ENCODE results near the gene TMEM11. TPM values are rescaled to one million over a fixed set of nuclear protein-coding genes. Genes with fewer than 3 reads are reported as not detected.

The TMEM11 gene
- total and polyA plus RNA-seq, 4 donors: 9.3 to 20.8 (median 11.6) TPM

DNA sequence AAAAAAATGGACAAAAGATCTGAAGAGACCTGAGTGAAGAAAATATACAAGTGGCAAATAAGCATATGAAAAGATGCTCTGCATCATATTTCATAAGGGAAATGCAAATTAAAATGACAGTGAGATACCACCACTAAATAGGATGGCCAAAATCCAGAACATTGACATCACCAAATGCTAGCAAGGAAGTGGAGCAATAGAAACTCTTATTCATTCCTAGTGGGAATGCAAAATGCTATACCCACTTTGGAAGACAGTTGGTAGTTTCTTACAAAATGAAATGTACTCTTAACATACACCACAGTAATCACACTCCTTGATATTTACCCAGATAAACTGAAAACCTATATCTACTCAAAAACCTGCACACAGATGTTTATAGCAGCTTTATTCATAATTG, 53.6 kb downstream of the TMEM11 start:
- H3K4me1 ChIP-seq (ENCODE audit: control insufficient read depth in 4 of 4, insufficient read depth in 4 of 4, low read length in 3 of 4): peaks cover 0 to 16% (median 14%) of the 10 kb centered on the region in 4 donors
- no peak overlapping the region for H3K9ac ChIP-seq (ENCODE audit: low read depth in 1 of 2, low read length in 2 of 2)
- H3K36me3 ChIP-seq (ENCODE audit: control insufficient read depth in 4 of 4, insufficient read depth in 3 of 4, low read depth in 1 of 4, low read length in 3 of 4): no peaks in the 10 kb centered on the region
- no peak overlapping the region for H3K4me3 ChIP-seq (ENCODE audit: low read depth in 1 of 3, low read length in 3 of 3)
- H3K9me3 ChIP-seq (ENCODE audit: control insufficient read depth in 4 of 4, low read length in 3 of 4): no peaks in the 10 kb centered on the region
- TF ChIP-seq RXRA (IDR thresholded peaks at IDR 0.05): no peak
- no peak overlapping the region for H3K27ac ChIP-seq (ENCODE audit: low read depth in 1 of 2, low read length in 2 of 2)
- no peak for DNase-seq (ENCODE audit: low spot score)
- no peaks in the 10 kb centered on the region for H3K27me3 ChIP-seq (ENCODE audit: control insufficient read depth in 4 of 4, insufficient read depth in 4 of 4, low read length in 3 of 4)

- H3K9ac ChIP-seq (ENCODE audit: low read depth in 1 of 2, low read length in 2 of 2): no peak overlapping the region
- H3K36me3 ChIP-seq (ENCODE audit: control insufficient read depth in 4 of 4, insufficient read depth in 3 of 4, low read depth in 1 of 4, low read length in 3 of 4): no peaks in the 10 kb centered on the region
- no peak for TF ChIP-seq ATF3 (IDR thresholded peaks at IDR 0.05)
- no peak for TF ChIP-seq EGR1 (IDR thresholded peaks at IDR 0.05; ENCODE audit: low read depth in 2 of 2)
- TF ChIP-seq NR2F2 (IDR thresholded peaks at IDR 0.05): no peak
- no peak for TF ChIP-seq HNF4A (conservative IDR thresholded peaks at IDR 0.05)
- TF ChIP-seq REST (IDR thresholded peaks at IDR 0.05): no peak
- TF ChIP-seq, protein P1, sequence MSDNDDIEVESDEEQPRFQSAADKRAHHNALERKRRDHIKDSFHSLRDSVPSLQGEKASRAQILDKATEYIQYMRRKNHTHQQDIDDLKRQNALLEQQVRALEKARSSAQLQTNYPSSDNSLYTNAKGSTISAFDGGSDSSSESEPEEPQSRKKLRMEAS (IDR thresholded peaks at IDR 0.05): no peak
- no peak for TF ChIP-seq YY1 (IDR thresholded peaks at IDR 0.05)
- no peak for TF ChIP-seq SP1 (IDR thresholded peaks at IDR 0.05)
- no peak for TF ChIP-seq FOXA1 (IDR thresholded peaks at IDR 0.05)
- no peak for TF ChIP-seq TAF1 (conservative IDR thresholded peaks at IDR 0.05)
- no peak for TF ChIP-seq JUND (IDR thresholded peaks at IDR 0.05)
- no peak for TF ChIP-seq RXRA (IDR thresholded peaks at IDR 0.05)
- no peak for TF ChIP-seq FOXA2 (IDR thresholded peaks at IDR 0.05)
- no peaks in the 10 kb centered on the region for H3K27me3 ChIP-seq (ENCODE audit: control insufficient read depth in 4 of 4, insufficient read depth in 4 of 4, low read length in 3 of 4)
- H3K4me3 ChIP-seq (ENCODE audit: low read depth in 1 of 3, low read length in 3 of 3): no peak overlapping the region
- 85% methylated on average over 1 of the region's 1 CpG for WGBS
- H3K27ac ChIP-seq (ENCODE audit: low read depth in 1 of 2, low read length in 2 of 2): no peak overlapping the region
- no peaks in the 10 kb centered on the region for H3K9me3 ChIP-seq (ENCODE audit: control insufficient read depth in 4 of 4, low read length in 3 of 4)
- peaks cover 0 to 16% (median 14%) of the 10 kb centered on the region in 4 donors for H3K4me1 ChIP-seq (ENCODE audit: control insufficient read depth in 4 of 4, insufficient read depth in 4 of 4, low read length in 3 of 4)
- DNase-seq (ENCODE audit: low spot score): no peak
Measured at GRCh38 chr17:21157586-21158370, 56.2 kb downstream of the TMEM11 start.

GRCh38 chr17:21152731-21153130, 61.2 kb downstream of the TMEM11 start:
- Histone ChIP-seq H3K9ac (ENCODE audit: low read depth in 1 of 2, low read length in 2 of 2) (no peak overlapping the region), H3K27ac (ENCODE audit: low read depth in 1 of 2, low read length in 2 of 2) (no peak overlapping the region), H3K4me3 (ENCODE audit: low read depth in 1 of 3, low read length in 3 of 3) (no peak overlapping the region), H3K4me1 (ENCODE audit: control insufficient read depth in 4 of 4, insufficient read depth in 4 of 4, low read length in 3 of 4) (no peaks in the 10 kb centered on the region), H3K27me3 (ENCODE audit: control insufficient read depth in 4 of 4, insufficient read depth in 4 of 4, low read length in 3 of 4) (no peaks in the 10 kb centered on the region), H3K36me3 (ENCODE audit: control insufficient read depth in 4 of 4, insufficient read depth in 3 of 4, low read depth in 1 of 4, low read length in 3 of 4) (no peaks in the 10 kb centered on the region), H3K9me3 (ENCODE audit: control insufficient read depth in 4 of 4, low read length in 3 of 4) (peaks cover 0 to 2% (median 0%) of the 10 kb centered on the region in 4 donors)
- DNase-seq (ENCODE audit: low spot score): no peak
- WGBS: 82% methylated on average over 1 of the region's 1 CpG
- TF ChIP-seq NR2F2 (IDR thresholded peaks at IDR 0.05) (no peak), REST (IDR thresholded peaks at IDR 0.05) (no peak), HNF4G (IDR thresholded peaks at IDR 0.05) (no peak), GABPA (IDR thresholded peaks at IDR 0.05 in 1 of 2, conservative IDR thresholded peaks at IDR 0.05 in 1 of 2) (no peak), RAD21 (IDR thresholded peaks at IDR 0.05) (no peak), CTCF (IDR thresholded peaks at IDR 0.05; ENCODE audit: low read depth, low read length, missing input control) (no peak), JUND (IDR thresholded peaks at IDR 0.05) (no peak), TAF1 (conservative IDR thresholded peaks at IDR 0.05) (no peak), EGR1 (IDR thresholded peaks at IDR 0.05; ENCODE audit: low read depth in 2 of 2) (no peak)

Data from liver (tissue), 9 donors.